ENCODE results near the gene PPM1E. TPM values are rescaled to one million over a fixed set of nuclear protein-coding genes. Genes with fewer than 3 reads are reported as not detected.

Gene PPM1E
- total RNA-seq, 2 experiments from 2014 or later, result not detected

DNA sequence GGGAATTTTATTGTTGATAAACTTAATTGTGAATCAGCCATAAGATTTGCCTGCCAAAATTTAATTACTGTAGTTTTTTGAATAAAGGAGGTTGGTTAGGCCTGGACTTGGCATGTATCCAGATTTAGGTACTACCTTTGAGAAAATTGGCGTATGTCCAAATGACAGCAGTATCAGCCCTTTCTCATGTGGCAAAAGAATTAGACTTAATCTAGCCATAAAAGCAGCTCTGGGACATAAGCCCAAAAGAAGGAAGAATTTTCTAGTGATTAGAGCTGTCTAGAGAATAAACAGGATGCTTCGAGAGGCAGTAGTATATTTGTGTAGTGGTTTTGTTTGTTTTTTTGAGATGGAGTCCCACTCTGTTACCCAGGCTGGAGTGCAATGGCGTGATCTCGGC is 27.7 kb downstream of the PPM1E start:
- H3K27ac ChIP-seq (ENCODE audit: low read depth in 1 of 2, low read length in 2 of 2), result no peak overlapping the region
- H3K4me3 ChIP-seq (ENCODE audit: low read length), result no peak overlapping the region
- H3K4me1 Mint-ChIP-seq (ENCODE audit: low read depth), result no peaks in the 10 kb centered on the region
- TF ChIP-seq, protein P1, sequence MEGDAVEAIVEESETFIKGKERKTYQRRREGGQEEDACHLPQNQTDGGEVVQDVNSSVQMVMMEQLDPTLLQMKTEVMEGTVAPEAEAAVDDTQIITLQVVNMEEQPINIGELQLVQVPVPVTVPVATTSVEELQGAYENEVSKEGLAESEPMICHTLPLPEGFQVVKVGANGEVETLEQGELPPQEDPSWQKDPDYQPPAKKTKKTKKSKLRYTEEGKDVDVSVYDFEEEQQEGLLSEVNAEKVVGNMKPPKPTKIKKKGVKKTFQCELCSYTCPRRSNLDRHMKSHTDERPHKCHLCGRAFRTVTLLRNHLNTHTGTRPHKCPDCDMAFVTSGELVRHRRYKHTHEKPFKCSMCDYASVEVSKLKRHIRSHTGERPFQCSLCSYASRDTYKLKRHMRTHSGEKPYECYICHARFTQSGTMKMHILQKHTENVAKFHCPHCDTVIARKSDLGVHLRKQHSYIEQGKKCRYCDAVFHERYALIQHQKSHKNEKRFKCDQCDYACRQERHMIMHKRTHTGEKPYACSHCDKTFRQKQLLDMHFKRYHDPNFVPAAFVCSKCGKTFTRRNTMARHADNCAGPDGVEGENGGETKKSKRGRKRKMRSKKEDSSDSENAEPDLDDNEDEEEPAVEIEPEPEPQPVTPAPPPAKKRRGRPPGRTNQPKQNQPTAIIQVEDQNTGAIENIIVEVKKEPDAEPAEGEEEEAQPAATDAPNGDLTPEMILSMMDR (IDR thresholded peaks at IDR 0.05), result no peak
- no peak overlapping the region for H3K4me3 Mint-ChIP-seq
- H3K9me3 ChIP-seq (ENCODE audit: control insufficient read depth in 1 of 2, insufficient read depth in 1 of 2, low read length in 2 of 2), result no peaks in the 10 kb centered on the region
- H3K27me3 Mint-ChIP-seq, result peaks cover 4% of the 10 kb centered on the region
- intact Hi-C loops (cut with DNase I, micrococcal nuclease), result no loop called here
- DNase-seq (peak in 1 of 14 experiments; percentile 2), ATAC-seq (ENCODE audit: poor library complexity) (no peak)
- H3K4me1 ChIP-seq (ENCODE audit: insufficient read depth, low read length), result no peaks in the 10 kb centered on the region
- ChIA-PET CTCF (no interaction called here), POLR2A (no interaction called here)
- H3K36me3 Mint-ChIP-seq (ENCODE audit: low read depth), result no peaks in the 10 kb centered on the region
- no peaks in the 10 kb centered on the region for H3K27me3 ChIP-seq (ENCODE audit: control insufficient read depth in 1 of 2, insufficient read depth in 2 of 2, low read length in 2 of 2)
- H3K27ac Mint-ChIP-seq, result no peak overlapping the region
- no peaks in the 10 kb centered on the region for H3K36me3 ChIP-seq (ENCODE audit: insufficient read depth, low read length)
- no peaks in the 10 kb centered on the region for H3K9me3 Mint-ChIP-seq

DNA sequence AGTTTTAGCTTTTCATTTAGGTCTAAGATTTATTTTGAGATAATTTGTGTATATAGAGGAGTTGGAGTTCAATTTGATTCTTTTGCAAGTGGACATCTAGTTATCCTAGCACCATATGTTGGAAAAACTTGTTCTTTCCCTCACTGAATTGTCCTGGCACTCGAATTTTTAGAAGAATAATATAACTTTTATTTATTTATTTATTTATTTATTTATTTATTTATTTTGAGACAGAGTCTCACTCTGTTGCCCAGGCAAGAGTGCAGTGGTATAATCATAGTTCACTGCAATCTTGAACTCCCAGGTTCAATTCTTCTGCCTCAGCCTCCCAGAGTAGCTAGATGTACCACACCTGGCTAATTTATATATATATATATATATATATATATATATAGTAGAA is 29.4 kb downstream of the PPM1E start:
- no peak overlapping the region for H3K4me3 ChIP-seq (ENCODE audit: low read length)
- intact Hi-C loops (cut with DNase I, micrococcal nuclease), result no loop called here
- Mint-ChIP-seq H3K27me3 (peaks cover 9% of the 10 kb centered on the region), H3K27ac (no peak overlapping the region), H3K36me3 (ENCODE audit: low read depth) (no peaks in the 10 kb centered on the region), H3K4me3 (no peak overlapping the region), H3K9me3 (no peaks in the 10 kb centered on the region), H3K4me1 (ENCODE audit: low read depth) (no peaks in the 10 kb centered on the region)
- DNase-seq, result no peak
- TF ChIP-seq, protein P1 (IDR thresholded peaks at IDR 0.05), result no peak
- H3K36me3 ChIP-seq (ENCODE audit: insufficient read depth, low read length), result no peaks in the 10 kb centered on the region
- no peaks in the 10 kb centered on the region for H3K9me3 ChIP-seq (ENCODE audit: control insufficient read depth in 1 of 2, insufficient read depth in 1 of 2, low read length in 2 of 2)
- no peak overlapping the region for H3K27ac ChIP-seq (ENCODE audit: low read depth in 1 of 2, low read length in 2 of 2)
- ATAC-seq (ENCODE audit: poor library complexity), result no peak
- no peaks in the 10 kb centered on the region for H3K27me3 ChIP-seq (ENCODE audit: control insufficient read depth in 1 of 2, insufficient read depth in 2 of 2, low read length in 2 of 2)
- CTCF ChIA-PET, result interaction anchor here (0.6 kb wide), 1 partner anchor 19 kb away, joined by 4 read pairs; no protein-coding TSS in a partner anchor
- H3K4me1 ChIP-seq (ENCODE audit: insufficient read depth, low read length), result no peaks in the 10 kb centered on the region
- POLR2A ChIA-PET, result no interaction called here

DNA sequence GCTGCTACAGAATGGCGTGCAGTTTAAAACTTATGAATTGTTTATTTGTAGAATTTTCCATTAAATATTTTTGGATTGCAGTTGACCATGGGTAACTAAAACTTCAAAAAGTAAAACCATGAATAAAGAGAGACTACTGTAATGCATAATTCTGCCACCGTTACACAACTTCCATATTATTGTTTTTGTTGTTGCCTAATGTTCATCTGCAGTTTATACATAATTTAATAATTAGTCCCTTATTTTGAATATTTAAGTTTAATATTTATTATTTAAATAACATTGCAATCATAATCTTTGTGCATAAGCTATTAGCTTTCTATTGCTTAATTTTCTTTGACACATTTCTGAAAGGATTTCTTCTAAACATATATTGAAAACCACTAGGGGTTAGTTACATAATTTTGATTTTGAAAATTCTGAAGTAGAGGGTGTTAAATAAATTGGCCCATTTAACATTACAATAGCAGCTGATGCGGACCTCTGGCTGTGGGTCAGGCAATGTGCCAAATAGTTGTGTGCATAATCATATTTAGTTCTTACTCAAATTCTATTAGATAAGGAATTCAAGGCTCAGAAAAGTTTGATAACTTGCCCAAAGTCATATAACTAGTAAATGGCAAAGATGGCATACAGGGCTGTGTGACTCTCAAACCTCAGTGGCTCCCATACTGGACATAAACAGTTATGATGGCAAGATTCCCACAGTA is 31.1 kb downstream of the PPM1E start:
- Mint-ChIP-seq H3K9me3 (no peaks in the 10 kb centered on the region), H3K36me3 (ENCODE audit: low read depth) (no peaks in the 10 kb centered on the region), H3K4me3 (no peak overlapping the region), H3K4me1 (ENCODE audit: low read depth) (no peaks in the 10 kb centered on the region), H3K27me3 (peaks cover 9% of the 10 kb centered on the region), H3K27ac (no peak overlapping the region)
- DNase-seq (no peak), ATAC-seq (ENCODE audit: poor library complexity) (no peak)
- ChIA-PET CTCF (no interaction called here), POLR2A (no interaction called here)
- no peak overlapping the region for H3K27ac ChIP-seq (ENCODE audit: low read depth in 1 of 2, low read length in 2 of 2)
- no peak overlapping the region for H3K4me3 ChIP-seq (ENCODE audit: low read length)
- no peaks in the 10 kb centered on the region for H3K36me3 ChIP-seq (ENCODE audit: insufficient read depth, low read length)
- intact Hi-C loops (cut with DNase I, micrococcal nuclease), result no loop called here
- H3K9me3 ChIP-seq (ENCODE audit: control insufficient read depth in 1 of 2, insufficient read depth in 1 of 2, low read length in 2 of 2), result no peaks in the 10 kb centered on the region
- no peaks in the 10 kb centered on the region for H3K4me1 ChIP-seq (ENCODE audit: insufficient read depth, low read length)
- no peaks in the 10 kb centered on the region for H3K27me3 ChIP-seq (ENCODE audit: control insufficient read depth in 1 of 2, insufficient read depth in 2 of 2, low read length in 2 of 2)
- TF ChIP-seq, protein P1 (IDR thresholded peaks at IDR 0.05), result no peak

Measured in CD4-positive, alpha-beta T cell (primary cell).